Colonic mucosa (tissue), 4 donors: ENCODE measurements around the gene COL2A1. TPM values are rescaled to one million over a fixed set of nuclear protein-coding genes. Genes with fewer than 3 reads are reported as not detected.

Source experiments
- DNase-seq: peaks from one replicate; pipeline ENCODE4 v3.0.0-alpha.2; 2020
- H3K27ac ChIP-seq: fragments of 200-600 bp; one replicate; pipeline ENCODE4 v1.8.0; 2021
- H3K27me3 ChIP-seq: fragments of 200-600 bp; one replicate; pipeline ENCODE4 v1.8.0; 2021
- H3K36me3 ChIP-seq: fragments of 200-600 bp; one replicate; pipeline ENCODE4 v1.8.0; 2021
- H3K4me1 ChIP-seq: fragments of 200-600 bp; one replicate; pipeline ENCODE4 v1.8.0; 2021; ENCODE audit warnings: mild to moderate bottlenecking
- H3K4me3 ChIP-seq: fragments of 200-600 bp; one replicate; pipeline ENCODE4 v1.8.0; 2021
- H3K9ac ChIP-seq, 2 donors: one replicate each; pipeline ENCODE4 v1.7.0; 2013; ENCODE audit warnings: control low read depth in 2 of 2, low read depth in 2 of 2, low read length in 2 of 2
- H3K9me3 ChIP-seq: fragments of 200-600 bp; one replicate; pipeline ENCODE4 v1.8.0; 2021
- intact Hi-C: fragments of 100-400 bp; cut with DNase I; formaldehyde crosslinking; loops from one replicate; pipeline ENCODE4 v1.14.1; 2022
- total RNA-seq, 2 donors: library from RNA; stranded (reverse); fragmentation: NEBNext Ultra II Directional in 1 of 2; extraction: Animal tissue kit (Norgen Biotek cat#: 25700) in 1 of 2; gene quantifications; one replicate each; pipeline ENCODE4 v1.2.1, GENCODE V29; 2021
- TF ChIP-seq, protein P1 (sequence below): fragments of 200-600 bp; IDR thresholded peaks from one replicate; pipeline ENCODE4 v1.8.0; 2022; ENCODE audit warnings: antibody characterized with exemption, mild to moderate bottlenecking
- donor health status: healthy.
- donor health status: DM: no; HTN: no; CAD: no.
- donor health status: DM: no; HTN: no; CAD: no.

COL2A1 gene
- total RNA-seq, 2 donors from 2014 or later: 1.1 to 1.3 TPM

DNA sequence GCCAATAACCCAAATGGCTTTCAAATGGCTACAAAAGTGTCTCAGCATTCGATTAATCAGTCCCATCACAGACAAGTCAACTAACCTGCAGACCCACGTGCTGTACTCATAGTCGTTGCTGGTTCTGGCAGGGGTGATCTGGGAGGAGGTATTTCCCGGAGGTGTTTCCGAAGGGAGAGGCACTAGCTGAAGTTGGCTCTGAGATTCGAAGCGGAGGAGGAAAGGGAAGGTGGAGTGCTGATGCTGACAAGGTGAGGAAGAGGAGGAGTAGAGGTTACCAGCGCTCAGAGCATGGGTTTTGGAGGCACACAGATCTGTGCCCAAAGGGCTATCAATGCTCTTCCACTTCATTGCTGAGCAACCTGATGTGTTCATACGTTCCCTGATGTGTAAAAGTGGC lies 20.5 kb upstream of the COL2A1 start:
- Histone ChIP-seq H3K27me3 (no peaks in the 10 kb centered on the region), H3K4me3 (no peak overlapping the region), H3K36me3 (no peaks in the 10 kb centered on the region), H3K9me3 (no peaks in the 10 kb centered on the region), H3K27ac (no peak overlapping the region), H3K4me1 (no peaks in the 10 kb centered on the region), H3K9ac (no peak overlapping the region)
- DNase-seq: no peak
- TF ChIP-seq, protein P1, sequence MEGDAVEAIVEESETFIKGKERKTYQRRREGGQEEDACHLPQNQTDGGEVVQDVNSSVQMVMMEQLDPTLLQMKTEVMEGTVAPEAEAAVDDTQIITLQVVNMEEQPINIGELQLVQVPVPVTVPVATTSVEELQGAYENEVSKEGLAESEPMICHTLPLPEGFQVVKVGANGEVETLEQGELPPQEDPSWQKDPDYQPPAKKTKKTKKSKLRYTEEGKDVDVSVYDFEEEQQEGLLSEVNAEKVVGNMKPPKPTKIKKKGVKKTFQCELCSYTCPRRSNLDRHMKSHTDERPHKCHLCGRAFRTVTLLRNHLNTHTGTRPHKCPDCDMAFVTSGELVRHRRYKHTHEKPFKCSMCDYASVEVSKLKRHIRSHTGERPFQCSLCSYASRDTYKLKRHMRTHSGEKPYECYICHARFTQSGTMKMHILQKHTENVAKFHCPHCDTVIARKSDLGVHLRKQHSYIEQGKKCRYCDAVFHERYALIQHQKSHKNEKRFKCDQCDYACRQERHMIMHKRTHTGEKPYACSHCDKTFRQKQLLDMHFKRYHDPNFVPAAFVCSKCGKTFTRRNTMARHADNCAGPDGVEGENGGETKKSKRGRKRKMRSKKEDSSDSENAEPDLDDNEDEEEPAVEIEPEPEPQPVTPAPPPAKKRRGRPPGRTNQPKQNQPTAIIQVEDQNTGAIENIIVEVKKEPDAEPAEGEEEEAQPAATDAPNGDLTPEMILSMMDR: no peak
- intact Hi-C loops: no loop called here

GRCh38 chr12:48023386-48023785 lies 19.1 kb upstream of the COL2A1 start:
- Histone ChIP-seq H3K4me1 (no peaks in the 10 kb centered on the region), H3K4me3 (no peak overlapping the region), H3K9me3 (no peaks in the 10 kb centered on the region), H3K9ac (no peak overlapping the region), H3K36me3 (no peaks in the 10 kb centered on the region), H3K27ac (no peak overlapping the region), H3K27me3 (no peaks in the 10 kb centered on the region)
- TF ChIP-seq, protein P1: no peak
- intact Hi-C loops: no loop called here
- no peak for DNase-seq

GRCh38 chr12:48022676-48023385 lies 18.6 kb upstream of the COL2A1 start:
- H3K9me3 ChIP-seq: no peaks in the 10 kb centered on the region
- no peaks in the 10 kb centered on the region for H3K27me3 ChIP-seq
- intact Hi-C loops: no loop called here
- TF ChIP-seq, protein P1: no peak
- H3K27ac ChIP-seq: no peak overlapping the region
- no peak for DNase-seq
- H3K9ac ChIP-seq: no peak overlapping the region
- H3K4me3 ChIP-seq: no peak overlapping the region
- H3K4me1 ChIP-seq: no peaks in the 10 kb centered on the region
- H3K36me3 ChIP-seq: no peaks in the 10 kb centered on the region

DNA sequence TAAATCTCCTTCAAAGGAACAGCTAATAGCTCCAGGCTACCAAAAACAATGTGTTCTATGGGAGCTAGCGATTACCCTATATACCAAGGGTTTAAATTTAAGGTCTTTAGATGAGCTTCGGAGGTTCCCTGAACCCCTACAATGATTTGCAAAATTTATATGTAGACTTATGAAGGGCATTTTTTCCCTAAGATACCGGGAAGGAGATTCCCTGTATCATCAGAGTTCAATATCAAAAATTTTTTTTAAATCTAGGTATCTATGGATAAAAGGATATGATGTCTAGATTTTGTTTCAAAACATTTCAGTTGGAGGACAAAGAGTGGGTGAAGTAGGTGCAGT lies 17.9 kb upstream of the COL2A1 start:
- TF ChIP-seq, protein P1: no peak
- no peak overlapping the region for H3K4me3 ChIP-seq
- no peaks in the 10 kb centered on the region for H3K4me1 ChIP-seq
- no peak overlapping the region for H3K9ac ChIP-seq
- intact Hi-C loops: no loop called here
- DNase-seq: no peak
- H3K36me3 ChIP-seq: no peaks in the 10 kb centered on the region
- no peaks in the 10 kb centered on the region for H3K27me3 ChIP-seq
- H3K9me3 ChIP-seq: no peaks in the 10 kb centered on the region
- no peak overlapping the region for H3K27ac ChIP-seq

DNA sequence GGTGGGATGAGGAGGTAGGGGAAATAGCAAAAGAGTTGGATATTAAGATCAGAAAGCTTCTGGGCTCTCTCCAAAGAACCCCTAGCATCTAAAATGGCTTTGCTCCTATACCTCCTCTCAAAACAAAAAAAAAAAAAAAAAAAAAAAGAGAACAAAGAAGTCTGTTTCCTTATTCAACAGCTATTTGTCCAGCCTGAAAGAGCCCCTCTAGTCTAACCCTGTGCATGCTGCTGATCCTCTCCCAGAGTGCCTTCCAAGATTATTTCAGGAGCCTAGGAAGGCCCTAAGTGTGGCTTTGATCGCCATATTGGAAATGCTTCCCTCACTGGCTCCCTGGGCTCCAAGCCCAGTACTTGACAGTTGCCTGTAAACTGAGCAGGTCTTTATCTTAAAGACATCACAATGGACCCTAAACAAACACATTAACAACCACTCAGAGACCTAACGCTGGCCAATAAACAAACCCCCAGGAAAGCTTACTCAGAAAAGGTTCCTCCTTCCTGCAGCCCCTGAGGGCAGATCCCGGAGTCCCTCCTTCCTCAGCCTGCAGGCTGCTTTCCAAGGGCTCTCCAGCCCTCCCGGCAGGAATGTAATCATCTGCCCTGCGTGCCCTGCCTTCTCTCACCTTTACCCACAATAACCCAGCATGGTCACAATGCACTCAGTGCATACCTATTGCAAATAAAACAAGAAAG lies 17.4 kb upstream of the COL2A1 start:
- no peaks in the 10 kb centered on the region for H3K36me3 ChIP-seq
- H3K27ac ChIP-seq: no peak overlapping the region
- H3K9ac ChIP-seq: no peak overlapping the region
- TF ChIP-seq, protein P1: no peak
- DNase-seq: peak; percentile 56
- H3K4me3 ChIP-seq: no peak overlapping the region
- H3K9me3 ChIP-seq: no peaks in the 10 kb centered on the region
- no peaks in the 10 kb centered on the region for H3K27me3 ChIP-seq
- no peaks in the 10 kb centered on the region for H3K4me1 ChIP-seq
- intact Hi-C loops: no loop called here
